Adrenal gland (tissue), 12 donors: ENCODE measurements around the gene STEAP1. TPM values are rescaled to one million over a fixed set of nuclear protein-coding genes. Genes with fewer than 3 reads are reported as not detected.

Source experiments
- DNase-seq, 7 donors: peaks; one replicate each; pipeline ENCODE4 v3.0.0-alpha.2; 2019 to 2020
- H3K27ac ChIP-seq, 5 donors: fragments of 200-600 bp; sonication (generic) in 4 of 5; 1 replicate in 3 of 5; 2 replicates in 2 of 5; pipeline versions ENCODE4 v1.5.1 to v1.8.0; 2016 to 2020; ENCODE audit warnings: mild to moderate bottlenecking in 1 of 5
- H3K27me3 ChIP-seq: fragments of 200-600 bp; 2 replicates; pipeline ENCODE4 v1.8.0; 2021
- H3K36me3 ChIP-seq, 2 donors: fragments of 200-600 bp; replicated peaks in 1 of 2; 1 replicate in 1 of 2; 2 replicates in 1 of 2; pipeline versions ENCODE4 v1.5.1 to v1.8.0; 2018 to 2022
- H3K4me1 ChIP-seq, 2 donors: fragments of 200-600 bp; replicated peaks in 1 of 2; 1 replicate in 1 of 2; 2 replicates in 1 of 2; pipeline versions ENCODE4 v1.5.1 to v1.8.0; 2018 to 2021
- H3K4me3 ChIP-seq, 4 donors: fragments of 200-600 bp; sonication (generic) in 3 of 4; one replicate each; pipeline ENCODE4 v1.5.1; 2016 to 2018
- H3K9me3 ChIP-seq, 3 donors: fragments of 200-600 bp; sonication (generic) in 1 of 3; replicated peaks in 1 of 3; 1 replicate in 2 of 3; 2 replicates in 1 of 3; pipeline versions ENCODE4 v1.5.1 to v1.8.0; 2016 to 2021
- POLR2A ChIP-seq, 2 donors: fragments of 450-650 bp; IDR thresholded peaks; one replicate each; pipeline ENCODE4 v1.6.1; 2017; ENCODE audit warnings: antibody characterized with exemption in 2 of 2, mild to moderate bottlenecking in 2 of 2, moderate library complexity in 1 of 2
- WGBS, 4 donors: extraction: QIAGEN DNeasy Blood & Tissue Kit in 2 of 4; methylation state at CpG; one replicate each; pipeline versions ENCODE4 v1.1.5 to v1.1.7; 2013 to 2017; 5-methylcytosine and 5-hydroxymethylcytosine counted together
- intact Hi-C, 2 donors: fragments of 100-400 bp; cut with DNase I; formaldehyde crosslinking; loops; one replicate each; pipeline versions ENCODE4 v1.14.1 to v1.15.0; 2022 to 2023
- polyA plus RNA-seq, 3 donors: library from polyadenylated mRNA; stranded (reverse); fragments of 200-250 nt in 2 of 3; fragments of 350-450 nt in 1 of 3; fragmentation: Illumina TruSeq in 1 of 3; extraction: RNeasy Lipid Tissue Mini Kit (QIAGEN cat#74804) in 1 of 3; gene quantifications; one replicate each; pipeline ENCODE4 v1.2.3, GENCODE V29; 2013 to 2014
- total RNA-seq, 9 donors: library from RNA; depleted of rRNA in 4 of 9; stranded (reverse); fragments of >200 nt in 4 of 9; fragments of 120-200 nt in 1 of 9; fragmentation: NEBNext Ultra II Directional in 1 of 9; extraction: Animal tissue kit (Norgen Biotek cat#: 25700) in 1 of 9; gene quantifications; one replicate each; pipeline versions ENCODE4 v1.1.0 to v1.2.4, GENCODE V29; 2013 to 2023
- TF ChIP-seq, protein P1 (sequence below), 6 experiments: fragments of 450-650 bp in 4 of 6; fragments of 200-600 bp in 2 of 6; sonication (generic) in 1 of 6; IDR thresholded peaks; 1 replicate in 5 of 6; 2 replicates in 1 of 6; pipeline versions ENCODE4 v1.5.1 to v1.8.0; 2016 to 2021; ENCODE audit warnings: antibody characterized with exemption in 6 of 6, mild to moderate bottlenecking in 2 of 6, moderate library complexity in 1 of 6
- donor health status: healthy with polysubstance abuse.
- donor health status: Bipolar disorder and iron deficiency.
- donor health status: DM: yes; HTN: yes; CAD: no.
- donor health status: DM: no; HTN: no; CAD: no.
- donor health status: DM: no; HTN: no; CAD: no.
- donor health status: DM: yes; HTN: yes; CAD: no.

STEAP1 gene
- total and polyA plus RNA-seq, 12 donors: 0.35 to 11.8 (median 2.0) TPM

DNA sequence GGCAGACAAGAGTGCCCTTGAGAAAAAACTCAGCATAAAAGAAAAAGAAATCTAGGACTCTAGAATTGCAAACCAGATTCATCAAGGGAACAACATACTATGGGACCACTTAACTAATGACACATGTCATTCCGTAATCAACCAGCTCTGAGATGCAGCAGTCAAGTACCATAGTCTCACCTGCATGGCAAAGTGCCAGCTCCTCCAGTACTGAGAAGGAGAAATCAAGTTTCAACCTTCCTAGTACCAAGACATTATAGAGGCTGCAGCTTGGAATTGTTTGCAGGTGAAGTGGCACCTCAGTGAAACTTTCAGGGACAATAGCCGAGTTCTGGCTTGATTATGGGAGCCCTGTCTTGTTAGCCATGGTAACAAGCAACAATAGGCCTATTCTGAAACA, 11.5 kb downstream of the STEAP1 start:
- DNase-seq: no peak
- Histone ChIP-seq H3K36me3 (no peaks in the 10 kb centered on the region), H3K4me1 (no peaks in the 10 kb centered on the region), H3K4me3 (no peak overlapping the region), H3K27ac (no peak overlapping the region), H3K27me3 (no peaks in the 10 kb centered on the region), H3K9me3 (no peaks in the 10 kb centered on the region)
- WGBS, 4 donors: 60 to 83% (median 79%) methylated on average over 2 of the region's 2 CpGs
- intact Hi-C loops: no loop called here
- TF ChIP-seq, protein P1, sequence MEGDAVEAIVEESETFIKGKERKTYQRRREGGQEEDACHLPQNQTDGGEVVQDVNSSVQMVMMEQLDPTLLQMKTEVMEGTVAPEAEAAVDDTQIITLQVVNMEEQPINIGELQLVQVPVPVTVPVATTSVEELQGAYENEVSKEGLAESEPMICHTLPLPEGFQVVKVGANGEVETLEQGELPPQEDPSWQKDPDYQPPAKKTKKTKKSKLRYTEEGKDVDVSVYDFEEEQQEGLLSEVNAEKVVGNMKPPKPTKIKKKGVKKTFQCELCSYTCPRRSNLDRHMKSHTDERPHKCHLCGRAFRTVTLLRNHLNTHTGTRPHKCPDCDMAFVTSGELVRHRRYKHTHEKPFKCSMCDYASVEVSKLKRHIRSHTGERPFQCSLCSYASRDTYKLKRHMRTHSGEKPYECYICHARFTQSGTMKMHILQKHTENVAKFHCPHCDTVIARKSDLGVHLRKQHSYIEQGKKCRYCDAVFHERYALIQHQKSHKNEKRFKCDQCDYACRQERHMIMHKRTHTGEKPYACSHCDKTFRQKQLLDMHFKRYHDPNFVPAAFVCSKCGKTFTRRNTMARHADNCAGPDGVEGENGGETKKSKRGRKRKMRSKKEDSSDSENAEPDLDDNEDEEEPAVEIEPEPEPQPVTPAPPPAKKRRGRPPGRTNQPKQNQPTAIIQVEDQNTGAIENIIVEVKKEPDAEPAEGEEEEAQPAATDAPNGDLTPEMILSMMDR (IDR thresholded peaks at IDR 0.05): no peak
- no peak for TF ChIP-seq POLR2A (IDR thresholded peaks at IDR 0.05)

DNA sequence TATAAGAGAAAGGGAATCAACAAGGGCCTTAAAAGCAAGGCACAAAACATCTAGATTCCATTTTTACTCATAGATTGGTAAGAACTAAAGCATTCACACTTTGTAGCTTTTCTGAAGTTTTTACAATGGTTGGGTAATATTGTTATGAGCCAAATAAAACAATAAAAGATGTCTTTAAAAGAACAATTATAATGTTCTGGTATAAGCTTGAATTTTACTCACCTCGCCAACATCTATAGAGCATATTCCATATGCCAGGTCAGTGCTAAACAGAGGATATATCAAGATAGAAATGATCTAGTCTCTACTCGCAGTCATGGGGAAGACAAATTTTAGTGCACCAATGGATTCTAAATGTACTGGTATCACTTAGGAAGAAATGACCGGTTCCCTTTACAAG, 11.9 kb downstream of the STEAP1 start:
- no peak overlapping the region for H3K4me3 ChIP-seq
- DNase-seq: no peak
- intact Hi-C loops: no loop called here
- no peaks in the 10 kb centered on the region for H3K36me3 ChIP-seq
- no peaks in the 10 kb centered on the region for H3K9me3 ChIP-seq
- H3K4me1 ChIP-seq: no peaks in the 10 kb centered on the region
- 61 to 87% (median 75%) methylated on average over 3 of the region's 3 CpGs for WGBS, 4 donors
- H3K27me3 ChIP-seq: no peaks in the 10 kb centered on the region
- TF ChIP-seq, protein P1 (IDR thresholded peaks at IDR 0.05): no peak
- no peak for TF ChIP-seq POLR2A (IDR thresholded peaks at IDR 0.05)
- no peak overlapping the region for H3K27ac ChIP-seq

DNA sequence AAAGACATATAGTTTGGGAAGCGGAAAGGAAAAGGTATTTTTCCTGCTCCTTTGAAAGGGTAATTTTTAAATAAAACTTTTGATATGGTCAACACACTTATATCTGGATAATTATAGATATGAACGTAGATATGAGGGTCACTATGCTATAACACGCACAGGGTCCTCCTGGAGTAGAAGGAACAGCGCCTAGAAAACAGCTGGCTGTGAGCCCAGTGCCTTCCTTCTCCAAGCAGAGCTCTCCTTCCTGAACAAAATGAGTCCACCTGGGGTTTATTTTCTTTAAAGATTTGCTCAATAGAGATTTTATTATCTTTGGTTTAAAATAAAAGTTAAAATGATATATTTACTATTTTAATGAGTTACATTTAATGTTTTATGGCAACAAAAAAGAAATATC, 13.1 kb downstream of the STEAP1 start:
- no peak for DNase-seq
- 67 to 78% (median 73%) methylated on average over 4 of the region's 4 CpGs for WGBS, 4 donors
- Histone ChIP-seq H3K27ac (no peak overlapping the region), H3K4me1 (no peaks in the 10 kb centered on the region), H3K4me3 (no peak overlapping the region), H3K36me3 (no peaks in the 10 kb centered on the region), H3K9me3 (no peaks in the 10 kb centered on the region), H3K27me3 (no peaks in the 10 kb centered on the region)
- TF ChIP-seq, protein P1 (IDR thresholded peaks at IDR 0.05): no peak
- no peak for TF ChIP-seq POLR2A (IDR thresholded peaks at IDR 0.05)
- intact Hi-C loops: no loop called here

DNA sequence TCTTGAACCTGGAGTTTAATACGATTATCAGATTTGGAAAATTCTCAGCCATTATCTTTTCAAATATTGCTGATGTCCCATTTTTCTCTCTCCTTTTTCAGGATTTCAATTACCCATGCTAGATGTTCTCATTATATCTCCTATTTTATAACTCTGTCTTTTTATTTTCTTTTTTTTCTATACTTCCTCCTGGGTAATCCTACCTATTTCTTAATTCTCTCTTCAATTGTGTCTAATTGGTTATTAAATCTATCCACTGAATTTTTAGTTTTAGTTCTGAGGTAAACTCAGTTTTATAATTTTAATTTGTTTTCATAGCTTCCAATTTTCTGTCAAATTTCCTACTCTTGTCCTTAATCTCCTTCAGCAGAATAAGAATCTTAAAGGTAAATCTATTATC, 15.6 kb downstream of the STEAP1 start:
- TF ChIP-seq, protein P1 (IDR thresholded peaks at IDR 0.05): no peak
- TF ChIP-seq POLR2A (IDR thresholded peaks at IDR 0.05): no peak
- Histone ChIP-seq H3K4me3 (no peak overlapping the region), H3K27ac (no peak overlapping the region), H3K36me3 (no peaks in the 10 kb centered on the region), H3K27me3 (no peaks in the 10 kb centered on the region), H3K4me1 (no peaks in the 10 kb centered on the region), H3K9me3 (no peaks in the 10 kb centered on the region)
- DNase-seq: no peak
- 86 to 98% (median 95%) methylated on average over 1 of the region's 1 CpG for WGBS, 4 donors
- intact Hi-C loops: no loop called here
